ENCODE data around the gene FBXW11. TPM values are rescaled to one million over a fixed set of nuclear protein-coding genes. Genes with fewer than 3 reads are reported as not detected.

The FBXW11 gene
- total and polyA plus RNA-seq, 2 of the 13 experiments (the other 11 are each of a cell fraction or from before 2014, with no cell fraction given), result 31.7 to 53.6 TPM

GRCh38 chr5:172006321-172007174 lies at the start of gene FBXW11 (continued):
- TF ChIP-seq ZNF687 (CRISPR knock-in tag; IDR thresholded peaks at IDR 0.05), result peak; percentile 86
- TF ChIP-seq RELA (CRISPR knock-in tag; IDR thresholded peaks at IDR 0.05), result no peak; the same call in 1 of the 2 replicates
- no peak for TF ChIP-seq RAD51 (IDR thresholded peaks at IDR 0.05; ENCODE audit: borderline replicate concordance)
- 0 out of 2 replicates have a peak, but pooled peaks have one; percentile 14 for TF ChIP-seq MTA1 (CRISPR knock-in tag; IDR thresholded peaks at IDR 0.05; ENCODE audit: borderline replicate concordance)
- peak; percentile 60 for TF ChIP-seq NCOA2 (CRISPR knock-in tag; IDR thresholded peaks at IDR 0.05)
- TF ChIP-seq KAT2B (IDR thresholded peaks at IDR 0.05; ENCODE audit: borderline replicate concordance, low read depth, low read length), result no peak
- peak; percentile 82; the same call in 1 of the 2 replicates for TF ChIP-seq NR1H2 (CRISPR knock-in tag; IDR thresholded peaks at IDR 0.05; ENCODE audit: borderline replicate concordance, low read depth)
- TF ChIP-seq NRL (CRISPR knock-in tag; IDR thresholded peaks at IDR 0.05; ENCODE audit: borderline replicate concordance), result no peak; the same call in 1 of the 2 replicates
- no peak for TF ChIP-seq ZKSCAN1 (IDR thresholded peaks at IDR 0.05; ENCODE audit: low read length)
- peak; percentile 21; the same call in 1 of the 2 replicates for TF ChIP-seq ZNF788 (CRISPR knock-in tag; IDR thresholded peaks at IDR 0.05; ENCODE audit: borderline replicate concordance)
- TF ChIP-seq NR3C1 (CRISPR knock-in tag; IDR thresholded peaks at IDR 0.05), result no peak
- no peak; the same call in 1 of the 2 replicates for TF ChIP-seq ZFP90 (CRISPR knock-in tag; IDR thresholded peaks at IDR 0.05; ENCODE audit: borderline replicate concordance)
- peak; percentile 25; the same call in 1 of the 2 replicates for TF ChIP-seq ERF (CRISPR knock-in tag; IDR thresholded peaks at IDR 0.05)
- TF ChIP-seq ZBTB1 (CRISPR knock-in tag; IDR thresholded peaks at IDR 0.05; ENCODE audit: borderline replicate concordance), result no peak
- TF ChIP-seq ATF6 (CRISPR knock-in tag; conservative IDR thresholded peaks at IDR 0.05), result 0 out of 2 replicates have a peak, but pooled peaks have one; percentile 19
- TF ChIP-seq ZFP82 (CRISPR knock-in tag; IDR thresholded peaks at IDR 0.05; ENCODE audit: borderline replicate concordance), result peak; percentile 71; the same call in 1 of the 2 replicates
- no peak; the same call in 1 of the 2 replicates for TF ChIP-seq SKIL (CRISPR knock-in tag; IDR thresholded peaks at IDR 0.05; ENCODE audit: borderline replicate concordance)
- peak; percentile 54 for TF ChIP-seq ZMAT3 (CRISPR knock-in tag; conservative IDR thresholded peaks at IDR 0.05)

Measured in HepG2 (cell line).